ENCODE measurements around the gene SYNE1.
"Not testable (repeated sequence)": the region's sequence is repeated elsewhere in the genome, so short reads cannot be mapped to it uniquely, and the experiment has no call there.

Gene SYNE1

DNA sequence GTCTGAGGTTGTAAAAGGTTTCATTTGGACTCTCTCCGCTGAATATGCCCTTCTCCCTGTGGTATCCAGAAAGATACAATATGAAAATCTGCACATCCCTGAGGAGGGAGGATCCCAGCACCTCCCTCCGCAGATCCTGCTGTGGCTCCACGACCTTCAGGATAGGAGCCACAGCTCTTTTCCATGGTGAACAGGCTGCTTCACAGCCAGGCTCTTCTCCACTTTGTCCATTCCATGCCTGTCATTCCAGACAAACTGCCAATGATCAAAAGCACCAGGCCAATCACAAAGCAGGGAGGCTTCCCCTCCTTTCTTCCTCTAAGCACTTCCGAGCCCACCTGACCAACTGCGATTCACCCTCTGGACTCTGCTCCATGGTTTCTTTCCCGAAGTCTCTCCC is 489.9 kb downstream of the SYNE1 start:
- Histone ChIP-seq H3K4me2 (no peak overlapping the region), H3K4me1 (peaks cover 0 to 8% (median 0%) of the 10 kb centered on the region in 10 experiments; a peak in 4 of 20 replicates), H3K9me3 (replicated peaks in 1 of 11) (no peaks in the 10 kb centered on the region), H3K27me3 (no peaks in the 10 kb centered on the region), H3K4me3 (no peak overlapping the region), H3K27ac (no peak overlapping the region), H3K9ac (no peak overlapping the region), H3K36me3 (peaks cover 26 to 97% (median 62%) of the 10 kb centered on the region in 11 experiments), H4K20me1 (no peaks in the 10 kb centered on the region)
- TF ChIP-seq Cebpa-rat (IDR thresholded peaks at IDR 0.05) = no peak

DNA sequence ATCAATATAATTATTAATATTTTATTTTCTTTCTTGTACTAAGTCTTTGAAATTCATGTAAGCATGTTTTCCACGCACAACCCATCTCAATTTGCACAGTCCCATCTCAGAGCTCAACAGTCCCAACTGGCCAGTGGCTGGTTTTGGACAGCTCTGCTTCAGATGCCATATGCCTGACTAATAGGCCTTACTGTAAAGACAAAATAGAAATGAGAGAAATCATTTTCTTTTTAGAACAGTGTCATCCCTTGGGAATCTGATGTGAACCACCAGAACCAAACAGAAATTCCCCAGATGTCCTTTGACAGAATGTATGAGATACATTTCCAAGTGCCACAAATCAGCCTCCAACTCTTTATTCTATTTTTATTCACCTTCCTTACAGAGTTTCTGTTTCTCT is 490.8 kb downstream of the SYNE1 start:
- peaks cover 0 to 8% (median 0%) of the 10 kb centered on the region in 10 experiments; a peak in 4 of 20 replicates for H3K4me1 ChIP-seq
- H3K4me3 ChIP-seq = no peak overlapping the region
- no peak for TF ChIP-seq Cebpa-rat (IDR thresholded peaks at IDR 0.05)
- H3K27me3 ChIP-seq = no peaks in the 10 kb centered on the region
- no peaks in the 10 kb centered on the region for H4K20me1 ChIP-seq
- H3K9ac ChIP-seq = no peak overlapping the region
- H3K4me2 ChIP-seq = no peak overlapping the region
- H3K36me3 ChIP-seq = peaks cover 20 to 96% (median 55%) of the 10 kb centered on the region in 11 experiments
- no peak overlapping the region for H3K27ac ChIP-seq
- no peaks in the 10 kb centered on the region for H3K9me3 ChIP-seq (replicated peaks in 1 of 11)

DNA sequence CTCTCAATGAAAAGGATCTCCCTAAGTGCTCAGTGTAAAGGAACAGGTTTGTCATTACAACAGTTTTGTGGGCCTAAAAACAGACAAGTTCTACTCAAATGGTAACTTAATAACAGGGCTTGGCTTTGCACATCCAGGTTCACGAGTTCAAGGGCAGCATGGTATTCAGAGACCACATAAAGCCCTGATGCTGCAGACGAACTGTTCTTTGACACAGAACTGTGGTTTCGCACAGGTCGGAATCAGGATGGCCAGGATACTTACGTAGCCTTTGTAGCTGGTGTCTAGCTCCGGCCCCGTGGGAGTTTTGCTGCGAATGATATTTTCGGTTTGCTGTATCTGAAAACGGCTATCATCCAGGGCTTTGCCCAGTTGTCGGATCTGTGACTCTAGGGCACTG is 493.8 kb downstream of the SYNE1 start:
- H3K9ac ChIP-seq = no peak overlapping the region
- peaks cover 11 to 95% (median 41%) of the 10 kb centered on the region in 11 experiments; a peak in 18 of 22 replicates for H3K36me3 ChIP-seq
- no peak overlapping the region for H3K4me3 ChIP-seq
- no peaks in the 10 kb centered on the region for H4K20me1 ChIP-seq
- H3K27ac ChIP-seq = no peak overlapping the region
- H3K27me3 ChIP-seq = no peaks in the 10 kb centered on the region
- no peaks in the 10 kb centered on the region for H3K9me3 ChIP-seq (replicated peaks in 1 of 11)
- no peak overlapping the region for H3K4me2 ChIP-seq
- no peak for TF ChIP-seq Cebpa-rat (IDR thresholded peaks at IDR 0.05)
- peaks cover 0 to 8% (median 0%) of the 10 kb centered on the region in 10 experiments; a peak in 4 of 20 replicates for H3K4me1 ChIP-seq

DNA sequence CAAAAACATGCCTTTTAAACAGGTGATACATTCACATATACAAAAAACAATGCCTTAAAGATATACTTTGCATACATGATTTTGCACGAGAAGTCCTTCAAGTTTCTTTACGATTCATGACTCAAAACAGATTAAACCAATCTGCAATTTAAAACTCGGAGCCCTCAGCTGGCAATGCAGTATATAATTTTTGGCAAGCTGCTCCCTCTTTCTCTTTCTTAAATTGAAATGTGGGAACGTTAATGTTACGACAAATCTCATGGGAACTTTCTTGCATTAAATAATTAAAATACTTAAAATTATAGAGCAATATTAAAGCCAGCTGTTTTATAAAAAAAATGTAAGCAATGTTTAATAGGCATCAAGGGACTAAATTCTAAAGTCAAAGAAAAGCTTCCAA is 495.1 kb downstream of the SYNE1 start:
- no peak overlapping the region for H3K9ac ChIP-seq
- peaks cover 0 to 8% (median 0%) of the 10 kb centered on the region in 10 experiments; a peak in 4 of 20 replicates for H3K4me1 ChIP-seq
- no peak for TF ChIP-seq Cebpa-rat (IDR thresholded peaks at IDR 0.05)
- H3K27me3 ChIP-seq = no peaks in the 10 kb centered on the region
- H3K4me3 ChIP-seq = no peak overlapping the region
- H3K4me2 ChIP-seq = no peak overlapping the region
- peaks cover 0 to 94% (median 40%) of the 10 kb centered on the region in 11 experiments; a peak in 14 of 22 replicates for H3K36me3 ChIP-seq
- H4K20me1 ChIP-seq = no peaks in the 10 kb centered on the region
- no peaks in the 10 kb centered on the region for H3K9me3 ChIP-seq (replicated peaks in 1 of 11)
- H3K27ac ChIP-seq = no peak overlapping the region

DNA sequence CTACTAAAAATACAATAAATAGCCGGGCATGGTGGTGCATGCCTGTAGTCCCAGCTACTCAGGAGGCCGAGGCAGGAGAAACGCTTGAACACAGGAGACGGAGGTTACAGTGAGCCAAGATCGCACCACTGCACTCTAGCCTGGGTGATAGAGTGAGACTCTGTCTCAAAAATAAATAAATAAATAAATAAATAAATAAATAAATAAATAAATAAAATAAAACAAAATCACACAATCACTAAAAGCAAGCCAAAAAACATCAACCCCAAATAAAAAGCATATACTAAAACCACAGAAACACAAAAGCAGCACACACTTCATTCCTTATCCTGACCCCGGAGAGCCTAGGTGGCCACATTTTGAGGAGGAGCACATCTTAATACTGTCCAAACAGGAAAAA is 498.8 kb downstream of the SYNE1 start:
- H3K9ac ChIP-seq; H3K27ac ChIP-seq; H3K4me2 ChIP-seq; H3K9me3 ChIP-seq (replicated peaks in 1 of 11); H3K4me3 ChIP-seq; H3K27me3 ChIP-seq; H3K4me1 ChIP-seq; H4K20me1 ChIP-seq: not testable (repeated sequence)
- peaks cover 15 to 94% (median 54%) of the 10 kb centered on the region in 11 experiments; a peak in 20 of 22 replicates for H3K36me3 ChIP-seq

DNA sequence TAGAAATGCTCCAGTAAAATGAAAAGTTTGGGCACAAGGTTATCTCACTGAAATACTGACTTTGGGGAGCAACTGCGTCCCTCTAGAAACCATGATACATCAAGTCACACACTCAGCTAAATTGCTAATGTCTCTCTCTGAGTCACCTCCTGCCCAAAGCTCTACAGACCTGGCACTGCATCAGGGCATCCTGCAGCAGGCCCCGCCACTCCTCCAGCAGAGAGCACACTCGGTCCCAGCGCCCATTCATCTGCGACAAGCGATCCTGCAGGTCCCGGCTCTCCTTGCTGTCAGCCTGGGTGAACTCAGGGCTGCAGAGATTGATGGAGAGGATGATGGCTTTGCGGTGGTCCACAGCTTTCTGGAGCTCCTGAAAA is 500.7 kb downstream of the SYNE1 start:
- H3K4me2 ChIP-seq = no peak overlapping the region
- H4K20me1 ChIP-seq = no peaks in the 10 kb centered on the region
- TF ChIP-seq Cebpa-rat (IDR thresholded peaks at IDR 0.05) = no peak

DNA sequence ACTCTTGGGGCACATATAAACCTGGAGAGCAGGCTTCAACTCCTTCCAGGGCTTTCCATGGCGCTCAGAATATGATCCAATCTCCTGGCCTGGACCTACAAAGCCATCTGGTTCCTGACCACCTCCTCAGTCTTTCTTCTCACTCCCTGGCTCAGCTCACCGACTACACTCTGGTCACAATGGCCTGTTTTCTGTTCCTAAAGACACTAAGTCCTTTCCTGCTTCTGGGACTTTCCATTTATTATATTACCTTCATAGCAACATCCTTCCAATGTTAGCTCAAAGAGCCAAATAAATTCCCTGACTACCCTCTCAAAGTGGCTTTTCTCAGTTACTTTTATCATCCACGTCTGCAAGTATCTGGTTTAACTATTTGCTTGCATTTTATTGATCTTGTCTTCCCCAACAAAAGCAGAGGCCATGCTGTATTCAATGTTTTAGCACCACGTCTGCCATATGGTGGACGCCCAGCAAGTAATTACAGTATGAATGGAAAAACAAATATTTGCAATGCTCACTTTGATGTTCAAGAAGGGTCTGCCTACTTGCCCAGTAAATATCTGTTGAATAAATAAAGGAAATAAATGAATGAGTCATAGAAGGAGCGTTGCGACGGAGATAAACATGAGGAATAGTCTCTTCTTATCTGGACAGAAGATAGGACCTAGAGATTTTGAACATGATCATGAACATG is 501.3 kb downstream of the SYNE1 start:
- TF ChIP-seq Cebpa-rat (IDR thresholded peaks at IDR 0.05) = no peak
- Histone ChIP-seq H3K9me3 (replicated peaks in 1 of 11) (no peaks in the 10 kb centered on the region; a peak in 1 of 22 replicates), H4K20me1 (no peaks in the 10 kb centered on the region), H3K27me3 (no peaks in the 10 kb centered on the region), H3K36me3 (peaks cover 33 to 97% (median 75%) of the 10 kb centered on the region in 11 experiments), H3K27ac (no peak overlapping the region), H3K4me2 (no peak overlapping the region), H3K9ac (no peak overlapping the region), H3K4me1 (no peaks in the 10 kb centered on the region), H3K4me3 (no peak overlapping the region)

More for the DNA sequence above, 500.7 kb downstream of the SYNE1 start:
- Histone ChIP-seq H3K4me3 (no peak overlapping the region), H3K27ac (no peak overlapping the region), H3K9me3 (replicated peaks in 1 of 11) (no peaks in the 10 kb centered on the region; a peak in 1 of 22 replicates), H3K27me3 (no peaks in the 10 kb centered on the region), H3K4me1 (no peaks in the 10 kb centered on the region), H3K9ac (no peak overlapping the region), H3K36me3 (peaks cover 31 to 98% (median 73%) of the 10 kb centered on the region in 11 experiments)

DNA sequence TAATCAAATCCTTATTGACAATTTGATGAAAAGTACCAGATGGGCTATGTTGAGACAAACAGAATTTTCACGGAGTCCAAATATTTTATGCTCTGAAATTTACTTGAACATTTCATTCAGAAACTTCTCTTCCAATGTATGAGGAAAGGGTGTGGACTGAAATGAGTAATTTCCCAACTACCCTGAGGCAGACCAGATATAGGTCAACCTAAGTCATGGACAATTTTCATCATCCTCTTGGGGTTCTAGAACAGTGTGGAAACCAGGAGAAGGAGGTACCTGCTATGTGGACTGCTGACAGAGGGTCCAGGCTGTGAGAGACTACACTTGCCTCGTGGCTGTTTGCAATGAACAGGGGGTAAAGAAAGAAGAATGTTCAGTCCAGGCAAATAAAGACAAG is 506.7 kb downstream of the SYNE1 start:
- Histone ChIP-seq H3K36me3 (peaks cover 31 to 79% (median 64%) of the 10 kb centered on the region in 11 experiments), H3K27ac (no peak overlapping the region), H3K9me3 (replicated peaks in 1 of 11) (no peaks in the 10 kb centered on the region; a peak in 1 of 22 replicates), H3K27me3 (no peaks in the 10 kb centered on the region), H3K4me1 (no peaks in the 10 kb centered on the region), H3K9ac (no peak overlapping the region), H4K20me1 (no peaks in the 10 kb centered on the region), H3K4me3 (no peak overlapping the region), H3K4me2 (no peak overlapping the region)
- no peak for TF ChIP-seq Cebpa-rat (IDR thresholded peaks at IDR 0.05)

DNA sequence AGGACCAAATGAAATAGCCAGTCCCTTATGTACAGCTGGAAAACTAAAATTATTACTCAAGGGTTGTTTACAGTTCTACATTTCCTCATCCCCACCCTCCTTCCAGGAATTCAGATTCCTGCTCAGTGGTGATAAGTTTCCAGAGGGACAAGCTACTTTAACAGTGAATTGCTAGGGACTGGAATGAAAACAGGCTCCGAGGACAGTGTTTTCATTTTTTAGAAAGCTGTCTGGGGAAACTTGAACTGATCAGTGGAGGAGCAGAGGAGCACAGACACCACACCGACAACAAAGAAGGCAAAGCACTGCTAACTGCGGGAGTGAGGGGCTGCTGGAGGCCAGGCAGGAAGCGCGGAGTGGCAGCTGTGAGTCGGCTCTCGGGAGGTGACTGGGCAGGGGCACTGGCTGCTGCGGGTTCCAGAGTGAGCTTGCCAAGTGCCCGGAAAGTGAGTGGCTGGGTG is 507.4 kb downstream of the SYNE1 start:
- no peak overlapping the region for H3K4me3 ChIP-seq
- H3K27ac ChIP-seq = no peak overlapping the region
- no peak for TF ChIP-seq Cebpa-rat (IDR thresholded peaks at IDR 0.05)
- peaks cover 29 to 72% (median 57%) of the 10 kb centered on the region in 11 experiments for H3K36me3 ChIP-seq
- H3K4me2 ChIP-seq = no peak overlapping the region
- H3K4me1 ChIP-seq = no peaks in the 10 kb centered on the region
- no peak overlapping the region for H3K9ac ChIP-seq
- H3K27me3 ChIP-seq = no peaks in the 10 kb centered on the region
- H3K9me3 ChIP-seq (replicated peaks in 1 of 11) = no peaks in the 10 kb centered on the region; a peak in 1 of 22 replicates
- no peaks in the 10 kb centered on the region for H4K20me1 ChIP-seq

Measured in BLaER1 treated with 17β-estradiol and CSF1 and Interleukin-3, amounts not matched to agents 10 nM and 100 nM (cell line).